NCI-H128 (cell line): ENCODE measurements around the gene DDTL.

Experiments
- DNase-seq: peaks from one replicate; lab custom pipeline; 2025; ENCODE audit not compliant: unreplicated experiment; lab: John Stamatoyannopoulos, UW

DDTL gene

GRCh38 chr22:24005201-24005600, 38.5 kb downstream of the DDTL start, which contains the start of gene GSTT4:
Gene GSTT4, minus strand, starts transcription at chr22:24005453. Its CDS starts 97 bp downstream, at chr22:24005356.
- DNase-seq = no peak

- DNase-seq = no peak
Measured at GRCh38 chr22:24006207-24006913, 39.7 kb downstream of the DDTL start.

GRCh38 chr22:24006914-24007214, 40.2 kb downstream of the DDTL start:
- no peak for DNase-seq

- DNase-seq = no peak
Measured at GRCh38 chr22:24007253-24008021, 40.7 kb downstream of the DDTL start.

DNA sequence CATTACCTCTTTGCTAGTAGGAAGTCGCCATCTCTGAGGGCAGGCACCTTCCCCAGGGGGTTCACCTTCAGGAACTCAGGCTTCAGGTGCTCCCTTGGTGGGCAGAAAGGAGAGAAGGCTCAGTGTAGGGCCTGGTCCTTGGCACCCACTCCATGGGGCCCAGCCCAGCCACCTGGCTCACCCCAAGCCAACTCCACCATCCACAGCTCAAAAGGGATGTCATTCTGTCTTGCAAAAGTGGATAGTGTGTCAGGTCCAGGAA, 41.3 kb downstream of the DDTL start:
- no peak for DNase-seq

GRCh38 chr22:24008381-24009226, 41.9 kb downstream of the DDTL start:
- DNase-seq = no peak

GRCh38 chr22:24009227-24010017, 42.7 kb downstream of the DDTL start:
- DNase-seq = no peak

GRCh38 chr22:24010018-24010391, 43.3 kb downstream of the DDTL start:
- no peak for DNase-seq

GRCh38 chr22:24011735-24012068, 45.0 kb downstream of the DDTL start:
- DNase-seq = no peak

- DNase-seq = no peak
Measured at GRCh38 chr22:24016156-24016555, 49.5 kb downstream of the DDTL start.

DNA sequence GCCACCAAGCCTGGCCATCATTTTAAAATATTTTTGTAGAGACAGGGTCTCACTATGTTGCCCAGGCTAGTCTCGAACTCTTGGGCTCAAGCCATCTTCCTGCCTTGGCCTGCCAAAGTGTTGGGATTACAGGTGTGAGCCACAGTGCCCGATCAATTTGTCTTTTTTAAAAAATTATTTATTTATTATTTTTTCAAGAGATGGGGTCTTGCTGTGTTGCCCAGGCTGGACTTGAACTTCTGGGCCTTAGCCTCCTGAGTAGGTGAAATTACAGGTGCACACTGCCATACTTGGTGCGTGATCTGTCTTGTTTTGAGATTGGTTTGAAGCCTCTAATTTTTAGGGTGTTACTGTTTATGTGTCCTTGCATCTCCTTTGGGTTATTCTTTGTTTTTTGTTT, 54.6 kb downstream of the DDTL start:
- DNase-seq = no peak
